Umbilical cord (tissue), 2 donors: ENCODE results near the gene PRSS12. TPM values are rescaled to one million over a fixed set of nuclear protein-coding genes. Genes with fewer than 3 reads are reported as not detected.
A peak's percentile ranks its signal among the peaks of the same experiment; 100 is the strongest.
"Not testable (repeated sequence)": the region's sequence is repeated elsewhere in the genome, so short reads cannot be mapped to it uniquely, and the experiment has no call there.

Experiments used
- DNase-seq: peaks from one replicate; pipeline ENCODE4 v3.0.0-alpha.2; 2015; ENCODE audit warnings: low spot score
- total RNA-seq: library from RNA; depleted of rRNA; stranded (reverse); fragments of >200 nt; gene quantifications from one replicate; pipeline ENCODE4 v1.2.3, GENCODE V29; 2014; ENCODE audit warnings: low replicate concordance; ENCODE audit not compliant: insufficient read depth

PRSS12 gene
- total RNA-seq, 1 donor from 2014 or later = 203 TPM

- peak; percentile 13 for DNase-seq
These were observed 29.8 kb downstream of the PRSS12 start for GRCh38 chr4:118322831-118323502.

- DNase-seq = no peak
These were observed 33.9 kb downstream of the PRSS12 start for GRCh38 chr4:118318931-118319330.

GRCh38 chr4:118317691-118318090 lies 35.1 kb downstream of the PRSS12 start:
- DNase-seq = no peak

GRCh38 chr4:118314221-118314620 lies 38.6 kb downstream of the PRSS12 start:
- no peak for DNase-seq

GRCh38 chr4:118313098-118313497 lies 39.7 kb downstream of the PRSS12 start:
- DNase-seq = no peak

- DNase-seq = no peak
These were observed 44.3 kb downstream of the PRSS12 start for GRCh38 chr4:118308306-118309030.

- DNase-seq = no peak
These were observed 45.2 kb downstream of the PRSS12 start for GRCh38 chr4:118307643-118308042.

- DNase-seq = not testable (repeated sequence)
These were observed 53.2 kb downstream of the PRSS12 start for GRCh38 chr4:118299619-118300018.

- DNase-seq = no peak
These were observed 56.1 kb downstream of the PRSS12 start for GRCh38 chr4:118296729-118297128.

- no peak for DNase-seq
These were observed 61.9 kb downstream of the PRSS12 start for GRCh38 chr4:118290951-118291350.

GRCh38 chr4:118289794-118290193 lies 63.0 kb downstream of the PRSS12 start:
- DNase-seq = peak; percentile 93

- no peak for DNase-seq
These were observed 64.9 kb downstream of the PRSS12 start for GRCh38 chr4:118287711-118288451.

GRCh38 chr4:118286685-118287084 lies 66.1 kb downstream of the PRSS12 start:
- no peak for DNase-seq

- no peak for DNase-seq
These were observed 66.9 kb downstream of the PRSS12 start for GRCh38 chr4:118285931-118286330.

GRCh38 chr4:118284169-118284568 lies 68.6 kb downstream of the PRSS12 start:
- no peak for DNase-seq

- DNase-seq = no peak
These were observed 70.1 kb downstream of the PRSS12 start for GRCh38 chr4:118282692-118283091.

- no peak for DNase-seq
These were observed 71.0 kb downstream of the PRSS12 start for GRCh38 chr4:118281611-118282442.

- DNase-seq = peak; percentile 69
These were observed 72.1 kb downstream of the PRSS12 start for GRCh38 chr4:118280501-118281218.

- DNase-seq = no peak
These were observed 72.8 kb downstream of the PRSS12 start for GRCh38 chr4:118279920-118280432.

GRCh38 chr4:118279328-118279727 lies 73.5 kb downstream of the PRSS12 start:
- DNase-seq = no peak
